Tibial nerve (tissue), 3 donors: ENCODE data around the gene SRSF3.
A peak's percentile ranks its signal among the peaks of the same experiment; 100 is the strongest.

Experiments used
- POLR2A ChIP-seq, 2 donors: fragments of 450-650 bp; IDR thresholded peaks; one replicate each; pipeline ENCODE4 v1.6.1; 2017; ENCODE audit warnings: antibody characterized with exemption in 2 of 2, mild to moderate bottlenecking in 2 of 2, moderate library complexity in 2 of 2
- TF ChIP-seq, protein P1 (sequence below), 5 experiments: fragments of 200-600 bp in 3 of 5; fragments of 450-650 bp in 2 of 5; sonication (generic) in 3 of 5; IDR thresholded peaks; one replicate each; pipeline ENCODE4 v1.5.1; 2016 to 2019; ENCODE audit warnings: antibody characterized with exemption in 5 of 5, mild to moderate bottlenecking in 3 of 5, moderate library complexity in 2 of 5

DNA sequence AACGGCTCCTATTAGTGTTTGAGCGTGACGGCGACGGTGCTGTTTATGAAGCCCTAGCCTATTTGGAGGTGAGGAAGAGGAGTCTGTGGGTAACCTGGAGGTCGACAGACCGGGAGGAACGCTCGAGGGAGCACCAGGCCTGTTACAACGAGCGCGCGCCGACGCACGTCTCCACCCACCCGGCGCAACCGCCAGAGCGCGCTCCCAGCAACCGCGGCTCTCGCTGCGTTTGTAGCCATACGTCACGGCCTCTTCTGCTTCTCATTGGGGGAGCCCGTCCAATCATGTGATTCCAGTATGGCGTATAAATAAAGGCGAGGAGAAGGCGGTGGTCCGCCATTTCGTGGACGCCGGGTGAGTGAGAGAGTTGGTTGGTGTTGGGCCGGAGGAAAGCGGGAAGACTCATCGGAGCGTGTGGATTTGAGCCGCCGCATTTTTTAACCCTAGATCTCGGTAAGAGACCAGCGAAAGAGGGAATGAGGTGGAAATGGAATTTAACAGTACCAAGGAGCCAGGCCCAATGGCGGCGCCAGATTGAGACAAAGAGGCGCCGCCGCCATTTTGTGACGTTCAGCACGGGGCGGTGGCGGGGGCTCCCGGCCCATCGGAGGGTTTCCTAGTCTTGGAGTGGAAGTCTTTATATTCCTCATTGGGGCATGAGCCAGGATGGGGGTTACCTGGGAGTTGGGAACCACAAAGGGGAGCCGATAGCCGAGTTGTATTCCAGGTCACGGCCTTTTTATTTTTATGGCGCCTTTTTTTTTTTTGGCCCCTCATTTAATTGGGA lies at the start of gene SRSF3:
- TF ChIP-seq, protein P1, sequence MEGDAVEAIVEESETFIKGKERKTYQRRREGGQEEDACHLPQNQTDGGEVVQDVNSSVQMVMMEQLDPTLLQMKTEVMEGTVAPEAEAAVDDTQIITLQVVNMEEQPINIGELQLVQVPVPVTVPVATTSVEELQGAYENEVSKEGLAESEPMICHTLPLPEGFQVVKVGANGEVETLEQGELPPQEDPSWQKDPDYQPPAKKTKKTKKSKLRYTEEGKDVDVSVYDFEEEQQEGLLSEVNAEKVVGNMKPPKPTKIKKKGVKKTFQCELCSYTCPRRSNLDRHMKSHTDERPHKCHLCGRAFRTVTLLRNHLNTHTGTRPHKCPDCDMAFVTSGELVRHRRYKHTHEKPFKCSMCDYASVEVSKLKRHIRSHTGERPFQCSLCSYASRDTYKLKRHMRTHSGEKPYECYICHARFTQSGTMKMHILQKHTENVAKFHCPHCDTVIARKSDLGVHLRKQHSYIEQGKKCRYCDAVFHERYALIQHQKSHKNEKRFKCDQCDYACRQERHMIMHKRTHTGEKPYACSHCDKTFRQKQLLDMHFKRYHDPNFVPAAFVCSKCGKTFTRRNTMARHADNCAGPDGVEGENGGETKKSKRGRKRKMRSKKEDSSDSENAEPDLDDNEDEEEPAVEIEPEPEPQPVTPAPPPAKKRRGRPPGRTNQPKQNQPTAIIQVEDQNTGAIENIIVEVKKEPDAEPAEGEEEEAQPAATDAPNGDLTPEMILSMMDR (IDR thresholded peaks at IDR 0.05): peak; percentile 27 to 79 (median 71)
- TF ChIP-seq POLR2A (IDR thresholded peaks at IDR 0.05): peak; percentile 99
